ENCODE data around the gene INTS6. TPM values are rescaled to one million over a fixed set of nuclear protein-coding genes. Genes with fewer than 3 reads are reported as not detected.

INTS6 gene
- total RNA-seq, 3 donors from 2014 or later (not counting 1 experiment from before 2014, with no cell fraction given) = 89.2 to 142 (median 110) TPM

GRCh38 chr13:51380269-51380668 is 72.6 kb downstream of the INTS6 start:
- H3K9me3 ChIP-seq (ENCODE audit: control insufficient read depth, insufficient read depth, low read length) = no peaks in the 10 kb centered on the region
- no peaks in the 10 kb centered on the region for H3K27me3 ChIP-seq (ENCODE audit: control insufficient read depth, insufficient read depth, low read length)
- peak overlapping the region; percentile 17 to 56 for H3K27ac Mint-ChIP-seq
- intact Hi-C loops (cut with micrococcal nuclease) = no loop called here
- H3K9me3 Mint-ChIP-seq = no peaks in the 10 kb centered on the region
- no peak overlapping the region for H3K27ac ChIP-seq (ENCODE audit: low read length)
- H3K4me1 ChIP-seq (ENCODE audit: control insufficient read depth, insufficient read depth, low read length) = no peaks in the 10 kb centered on the region
- ATAC-seq (peak in 2 of 3 donors; percentile 32 to 65), DNase-seq (no peak)
- H3K4me1 Mint-ChIP-seq = peaks cover 0 to 13% of the 10 kb centered on the region in 2 donors
- 97% methylated on average over 4 of the region's 4 CpGs for WGBS (ENCODE audit: insufficient coverage)
- no peaks in the 10 kb centered on the region for H3K27me3 Mint-ChIP-seq (ENCODE audit: low read depth in 2 of 2)
- peaks cover 55% of the 10 kb centered on the region for H3K36me3 ChIP-seq (ENCODE audit: control insufficient read depth, insufficient read depth, low read length)
- no peak overlapping the region for H3K4me3 Mint-ChIP-seq
- H3K36me3 Mint-ChIP-seq = no peaks in the 10 kb centered on the region
- TF ChIP-seq CTCF (IDR thresholded peaks at IDR 0.05) = no peak
- no peak overlapping the region for H3K4me3 ChIP-seq (ENCODE audit: low read length)

- TF ChIP-seq CTCF (IDR thresholded peaks at IDR 0.05) = no peak
- no peaks in the 10 kb centered on the region for H3K9me3 ChIP-seq (ENCODE audit: control insufficient read depth, insufficient read depth, low read length)
- intact Hi-C loops (cut with micrococcal nuclease) = no loop called here
- H3K27me3 ChIP-seq (ENCODE audit: control insufficient read depth, insufficient read depth, low read length) = no peaks in the 10 kb centered on the region
- peaks cover 0 to 5% of the 10 kb centered on the region in 2 donors for H3K4me1 Mint-ChIP-seq
- H3K4me3 Mint-ChIP-seq = no peak overlapping the region
- H3K36me3 ChIP-seq (ENCODE audit: control insufficient read depth, insufficient read depth, low read length) = peaks cover 76% of the 10 kb centered on the region
- no peak overlapping the region for H3K27ac ChIP-seq (ENCODE audit: low read length)
- H3K27ac Mint-ChIP-seq = no peak overlapping the region
- no peak overlapping the region for H3K4me3 ChIP-seq (ENCODE audit: low read length)
- no peaks in the 10 kb centered on the region for H3K4me1 ChIP-seq (ENCODE audit: control insufficient read depth, insufficient read depth, low read length)
- DNase-seq (no peak), ATAC-seq (no peak)
- no peaks in the 10 kb centered on the region for H3K27me3 Mint-ChIP-seq (ENCODE audit: low read depth in 2 of 2)
- WGBS (ENCODE audit: insufficient coverage) = 100% methylated on average over 2 of the region's 2 CpGs
- peaks cover 7% of the 10 kb centered on the region for H3K36me3 Mint-ChIP-seq
- H3K9me3 Mint-ChIP-seq = no peaks in the 10 kb centered on the region
These were observed 79.4 kb downstream of the INTS6 start for GRCh38 chr13:51373451-51373850.

GRCh38 chr13:51371768-51372399 is 81.0 kb downstream of the INTS6 start:
- WGBS (ENCODE audit: insufficient coverage) = 93% methylated on average over 6 of the region's 6 CpGs
- Mint-ChIP-seq H3K4me1 (no peaks in the 10 kb centered on the region), H3K27ac (no peak overlapping the region), H3K36me3 (peaks cover 7% of the 10 kb centered on the region), H3K27me3 (ENCODE audit: low read depth in 2 of 2) (no peaks in the 10 kb centered on the region), H3K9me3 (no peaks in the 10 kb centered on the region), H3K4me3 (no peak overlapping the region)
- no peak for ATAC-seq
- intact Hi-C loops (cut with micrococcal nuclease) = no loop called here
- H3K36me3 ChIP-seq (ENCODE audit: control insufficient read depth, insufficient read depth, low read length) = peaks cover 77% of the 10 kb centered on the region
- no peaks in the 10 kb centered on the region for H3K4me1 ChIP-seq (ENCODE audit: control insufficient read depth, insufficient read depth, low read length)
- no peak overlapping the region for H3K4me3 ChIP-seq (ENCODE audit: low read length)
- no peak overlapping the region for H3K27ac ChIP-seq (ENCODE audit: low read length)
- no peaks in the 10 kb centered on the region for H3K27me3 ChIP-seq (ENCODE audit: control insufficient read depth, insufficient read depth, low read length)
- no peaks in the 10 kb centered on the region for H3K9me3 ChIP-seq (ENCODE audit: control insufficient read depth, insufficient read depth, low read length)
- TF ChIP-seq CTCF (IDR thresholded peaks at IDR 0.05) = no peak
- DNase-seq = no peak

GRCh38 chr13:51370811-51371210 is 82.0 kb downstream of the INTS6 start:
- ATAC-seq = no peak
- H3K9me3 ChIP-seq (ENCODE audit: control insufficient read depth, insufficient read depth, low read length) = no peaks in the 10 kb centered on the region
- H3K27me3 ChIP-seq (ENCODE audit: control insufficient read depth, insufficient read depth, low read length) = no peaks in the 10 kb centered on the region
- H3K4me3 ChIP-seq (ENCODE audit: low read length) = no peak overlapping the region
- no peak overlapping the region for H3K27ac ChIP-seq (ENCODE audit: low read length)
- no peaks in the 10 kb centered on the region for H3K4me1 ChIP-seq (ENCODE audit: control insufficient read depth, insufficient read depth, low read length)
- peaks cover 80% of the 10 kb centered on the region for H3K36me3 ChIP-seq (ENCODE audit: control insufficient read depth, insufficient read depth, low read length)
- Mint-ChIP-seq H3K27ac (no peak overlapping the region), H3K4me1 (no peaks in the 10 kb centered on the region), H3K36me3 (peaks cover 7% of the 10 kb centered on the region), H3K9me3 (no peaks in the 10 kb centered on the region), H3K27me3 (ENCODE audit: low read depth in 2 of 2) (no peaks in the 10 kb centered on the region), H3K4me3 (no peak overlapping the region)
- DNase-seq = no peak
- WGBS (ENCODE audit: insufficient coverage) = 97% methylated on average over 2 of the region's 2 CpGs
- intact Hi-C loops (cut with micrococcal nuclease) = no loop called here
- TF ChIP-seq CTCF (IDR thresholded peaks at IDR 0.05) = no peak
